ENCODE measurements around the gene GSTM3. TPM values are rescaled to one million over a fixed set of nuclear protein-coding genes. Genes with fewer than 3 reads are reported as not detected.

GSTM3 gene
- total RNA-seq, 2 donors from 2014 or later = 5.5 to 10.3 TPM

DNA sequence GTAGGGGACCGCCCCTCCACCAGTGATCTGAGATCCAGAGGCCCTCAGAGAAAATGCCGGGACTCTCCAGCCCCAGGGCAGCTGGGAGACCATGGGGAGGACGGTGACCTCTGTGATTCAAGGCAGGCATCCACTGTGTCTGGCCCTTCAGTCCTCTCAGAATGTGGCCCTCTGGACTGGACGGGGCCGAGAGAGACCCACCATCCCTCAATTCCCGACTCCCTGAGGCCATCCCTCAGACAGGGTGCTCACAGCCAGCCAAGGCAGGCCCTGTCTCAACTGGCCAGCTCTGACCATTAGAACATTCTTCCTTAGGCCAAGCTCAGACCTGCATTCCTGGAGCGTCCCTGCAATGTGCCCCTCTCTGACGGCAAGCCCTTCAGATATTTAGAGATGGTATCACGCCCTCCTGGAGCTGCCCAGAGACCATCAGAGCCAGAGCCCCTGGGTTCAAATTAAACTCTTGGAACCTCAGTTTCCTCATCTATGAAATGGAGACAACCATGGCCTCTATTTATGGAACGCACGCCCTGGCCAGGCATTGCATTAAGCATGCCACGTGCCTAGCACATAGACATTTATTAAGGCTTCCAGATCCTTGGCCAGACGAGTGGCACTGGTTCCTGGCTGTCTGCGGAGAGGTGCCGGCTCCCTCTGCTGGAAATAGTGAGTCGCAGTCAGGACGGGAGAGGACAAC lies 32.5 kb upstream of the GSTM3 start:
- WGBS, 2 experiments (ENCODE audit: insufficient coverage in 1 of 2, insufficient read length in 1 of 2) = 55 to 70% methylated on average over 11 to 17 of the region's 17 CpGs
- TF ChIP-seq CTCF (conservative IDR thresholded peaks at IDR 0.05) = peak; percentile 91
- Histone ChIP-seq H3K36me3 (ENCODE audit: control insufficient read depth, insufficient read depth, low read length) (no peaks in the 10 kb centered on the region), H3K27ac (ENCODE audit: low read depth, low read length) (no peak overlapping the region), H3K9ac (ENCODE audit: extremely low read depth, low read length, poor library complexity, severe bottlenecking) (no peak overlapping the region), H3K4me1 (ENCODE audit: control insufficient read depth, insufficient read depth, low read length) (no peaks in the 10 kb centered on the region), H3K27me3 (ENCODE audit: control insufficient read depth, insufficient read depth, low read length, poor library complexity, severe bottlenecking) (no peaks in the 10 kb centered on the region), H3K9me3 (ENCODE audit: control insufficient read depth, low read length) (no peaks in the 10 kb centered on the region), H3K4me3 (ENCODE audit: low read length) (no peak overlapping the region)
- no peaks in the 10 kb centered on the region for H3K4me1 Mint-ChIP-seq
- H3K36me3 Mint-ChIP-seq (ENCODE audit: low read depth) = no peaks in the 10 kb centered on the region
- DNase-seq = peak; percentile 92
- no peak overlapping the region for H3K27ac Mint-ChIP-seq
- no peak overlapping the region for H3K4me3 Mint-ChIP-seq
- H3K9me3 Mint-ChIP-seq = no peaks in the 10 kb centered on the region
- peaks cover 18% of the 10 kb centered on the region for H3K27me3 Mint-ChIP-seq (ENCODE audit: insufficient read depth)

- WGBS, 2 experiments (ENCODE audit: insufficient coverage in 1 of 2, insufficient read length in 1 of 2) = 91 to 92% methylated on average over 6 of the region's 6 CpGs
- Histone ChIP-seq H3K9ac (ENCODE audit: extremely low read depth, low read length, poor library complexity, severe bottlenecking) (no peak overlapping the region), H3K27ac (ENCODE audit: low read depth, low read length) (no peak overlapping the region), H3K9me3 (ENCODE audit: control insufficient read depth, low read length) (no peaks in the 10 kb centered on the region), H3K27me3 (ENCODE audit: control insufficient read depth, insufficient read depth, low read length, poor library complexity, severe bottlenecking) (no peaks in the 10 kb centered on the region), H3K4me1 (ENCODE audit: control insufficient read depth, insufficient read depth, low read length) (no peaks in the 10 kb centered on the region), H3K36me3 (ENCODE audit: control insufficient read depth, insufficient read depth, low read length) (no peaks in the 10 kb centered on the region), H3K4me3 (ENCODE audit: low read length) (no peak overlapping the region)
- Mint-ChIP-seq H3K4me3 (no peak overlapping the region), H3K9me3 (no peaks in the 10 kb centered on the region), H3K4me1 (no peaks in the 10 kb centered on the region), H3K27me3 (ENCODE audit: insufficient read depth) (peaks cover 18% of the 10 kb centered on the region), H3K36me3 (ENCODE audit: low read depth) (no peaks in the 10 kb centered on the region), H3K27ac (no peak overlapping the region)
- DNase-seq = no peak
- no peak for TF ChIP-seq CTCF (conservative IDR thresholded peaks at IDR 0.05)
Measured at GRCh38 chr1:109772658-109773202, 31.9 kb upstream of the GSTM3 start.

DNA sequence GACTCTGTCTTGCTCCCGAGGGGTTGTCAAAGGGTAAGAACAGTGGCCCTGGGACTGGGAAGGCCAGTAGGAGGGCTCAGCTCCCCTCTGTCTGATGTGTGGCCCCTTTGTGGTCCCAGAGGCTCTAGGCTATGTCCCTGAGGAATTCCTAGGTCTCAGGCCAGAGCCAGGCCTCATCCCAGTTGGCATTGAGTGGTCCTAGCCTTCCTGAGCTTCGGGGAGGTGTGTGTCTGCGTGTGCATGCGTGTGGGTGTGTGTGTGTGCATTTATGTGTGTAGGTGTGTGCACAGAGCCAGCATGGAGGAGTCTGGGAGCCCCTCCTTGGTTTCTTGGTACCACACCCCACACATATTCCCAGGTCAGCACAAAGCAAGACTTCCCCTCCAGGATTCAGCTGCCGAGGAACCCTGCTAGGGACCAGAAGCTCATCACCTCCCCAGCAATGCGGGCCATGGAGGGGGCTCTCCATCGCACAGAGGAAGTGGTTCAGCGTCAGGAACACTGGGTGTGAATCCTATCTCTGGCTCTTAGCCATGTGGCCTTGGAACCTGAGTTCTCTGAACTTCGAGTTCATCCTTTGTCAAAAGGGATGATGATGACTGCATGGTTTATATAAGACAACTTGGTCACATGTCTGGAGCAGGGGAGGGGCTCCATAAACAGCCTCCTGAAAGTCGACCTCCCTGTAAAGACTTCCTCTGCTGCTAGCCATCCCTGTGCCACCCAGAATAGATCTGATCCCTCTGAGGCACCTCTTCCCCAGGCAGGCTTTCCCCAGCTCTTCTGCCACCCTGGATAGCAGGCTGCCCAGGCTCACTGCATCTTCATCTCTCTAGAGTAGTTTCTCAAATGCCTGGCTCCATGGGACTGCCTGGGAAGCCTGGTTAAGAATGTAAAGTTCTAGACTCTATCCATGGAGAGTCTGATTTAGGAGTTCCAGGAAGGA lies 31.1 kb upstream of the GSTM3 start:
- no peaks in the 10 kb centered on the region for H3K36me3 Mint-ChIP-seq (ENCODE audit: low read depth)
- TF ChIP-seq CTCF (conservative IDR thresholded peaks at IDR 0.05) = no peak
- Histone ChIP-seq H3K36me3 (ENCODE audit: control insufficient read depth, insufficient read depth, low read length) (no peaks in the 10 kb centered on the region), H3K4me1 (ENCODE audit: control insufficient read depth, insufficient read depth, low read length) (no peaks in the 10 kb centered on the region), H3K4me3 (ENCODE audit: low read length) (no peak overlapping the region), H3K9ac (ENCODE audit: extremely low read depth, low read length, poor library complexity, severe bottlenecking) (no peak overlapping the region), H3K27ac (ENCODE audit: low read depth, low read length) (no peak overlapping the region), H3K9me3 (ENCODE audit: control insufficient read depth, low read length) (no peaks in the 10 kb centered on the region), H3K27me3 (ENCODE audit: control insufficient read depth, insufficient read depth, low read length, poor library complexity, severe bottlenecking) (no peaks in the 10 kb centered on the region)
- DNase-seq = no peak
- no peaks in the 10 kb centered on the region for H3K9me3 Mint-ChIP-seq
- H3K4me1 Mint-ChIP-seq = no peaks in the 10 kb centered on the region
- no peak overlapping the region for H3K27ac Mint-ChIP-seq
- 80 to 91% methylated on average over 7 to 10 of the region's 10 CpGs for WGBS, 2 experiments (ENCODE audit: insufficient coverage in 1 of 2, insufficient read length in 1 of 2)
- H3K27me3 Mint-ChIP-seq (ENCODE audit: insufficient read depth) = peaks cover 18% of the 10 kb centered on the region
- no peak overlapping the region for H3K4me3 Mint-ChIP-seq
